Measurements from ENCODE around the gene TUBE1. TPM values are rescaled to one million over a fixed set of nuclear protein-coding genes. Genes with fewer than 3 reads are reported as not detected.

TUBE1 gene
- total and polyA plus RNA-seq, 10 of the 15 experiments (the other 5 are each of a cell fraction or from before 2014, with no cell fraction given), result 6.3 to 25.2 (median 13.6) TPM

GRCh38 chr6:112038756-112039430 lies 48.4 kb downstream of the TUBE1 start:
- no peaks in the 10 kb centered on the region for H3K79me2 ChIP-seq (ENCODE audit: control insufficient read depth, insufficient read depth, low read length)
- DNase-seq (ENCODE audit: low read depth, low spot score) (no peak), ATAC-seq (no peak), FAIRE-seq (no peak)
- intact Hi-C loops (cut with micrococcal nuclease; ENCODE audit: unreplicated experiment), result no loop called here
- no TSS peak for BruUV-seq (replicated peaks)
- H3K9me3 ChIP-seq (replicated peaks; ENCODE audit: control insufficient read depth, insufficient read depth, low read length), result no peaks in the 10 kb centered on the region
- H3K27ac ChIP-seq (ENCODE audit: control insufficient read depth, insufficient read depth), result no peak overlapping the region
- no peaks in the 10 kb centered on the region for H3K36me3 ChIP-seq (ENCODE audit: control insufficient read depth in 2 of 2, insufficient read depth in 2 of 2, low read length in 1 of 2)
- RAD21 ChIA-PET (ENCODE audit: unreplicated experiment), result interaction anchor here (0.8 kb wide), 1 partner anchor 314 kb away, joined by 3 read pairs; no protein-coding TSS in a partner anchor
- 57% methylated on average over 15 of the region's 15 CpGs for WGBS (ENCODE audit: insufficient coverage, insufficient replicate concordance, low lambda C conversion rate, missing lambda C conversion rate)
- in situ Hi-C loops (cut with MboI), result no loop called here
- POLR2A ChIA-PET, result interaction anchor here (0.8 to 0.9 kb wide), 2 partner anchors 32 to 780 kb away, joined by 3 read pairs; a partner anchor contains a TSS
- no peak overlapping the region for H3K9ac ChIP-seq (ENCODE audit: control insufficient read depth, insufficient read depth, low read length)
- SMC1A ChIA-PET (ENCODE audit: uncharacterized antibody, unreplicated experiment), result interaction anchor here (0.7 to 6.6 kb wide), 8 partner anchors 8 to 329 kb away, joined by 3 to 53 read pairs (median 3); no protein-coding TSS in a partner anchor
- H3K4me3 ChIP-seq, result no peak overlapping the region
- H3K4me1 ChIP-seq (ENCODE audit: control insufficient read depth, insufficient read depth, low read length), result no peaks in the 10 kb centered on the region
- H3K27me3 ChIP-seq (replicated peaks in 1 of 2; ENCODE audit: control insufficient read depth in 2 of 2, insufficient read depth in 2 of 2, low read length in 1 of 2), result no peaks in the 10 kb centered on the region
- no peak overlapping the region for H3K4me2 ChIP-seq (ENCODE audit: control insufficient read depth, insufficient read depth)
- H4K20me1 ChIP-seq (ENCODE audit: control insufficient read depth, insufficient read depth), result no peaks in the 10 kb centered on the region
- no peak overlapping the region for H2AFZ ChIP-seq (ENCODE audit: control insufficient read depth, low read depth, low read length)
- CTCF ChIA-PET, result interaction anchor here (1.0 to 9.4 kb wide), 7 partner anchors 10 to 780 kb away, joined by 3 to 96 read pairs (median 55); a partner anchor contains a TSS
- TF ChIP-seq RELB (IDR thresholded peaks at IDR 0.05; ENCODE audit: low read depth) (no peak), CUX1 (IDR thresholded peaks at IDR 0.05; ENCODE audit: insufficient replicate concordance, low read depth, low read length) (no peak), SREBF2 (IDR thresholded peaks at IDR 0.05; ENCODE audit: low read length) (no peak), JUNB (IDR thresholded peaks at IDR 0.05) (no peak), DPF2 (IDR thresholded peaks at IDR 0.05) (no peak), CEBPZ (IDR thresholded peaks at IDR 0.05; ENCODE audit: low read depth, low read length) (no peak), CREB1 (IDR thresholded peaks at IDR 0.05; ENCODE audit: low read depth) (no peak), YY1 (IDR thresholded peaks at IDR 0.05; ENCODE audit: low read depth, low read length) (no peak), PAX5 (IDR thresholded peaks at IDR 0.05; ENCODE audit: borderline replicate concordance, low read depth, low read length) (no peak), RFX5 (IDR thresholded peaks at IDR 0.05; ENCODE audit: low read depth, low read length) (no peak), ATF3 (IDR thresholded peaks at IDR 0.05; ENCODE audit: borderline replicate concordance, extremely low read depth, low read depth, low read length) (no peak), ZNF207 (IDR thresholded peaks at IDR 0.05; ENCODE audit: borderline replicate concordance) (no peak), HDGF (IDR thresholded peaks at IDR 0.05) (no peak)

Data from GM12878 (cell line).